Neutrophil (primary cell): ENCODE data around the gene KRT84.

Experiments used
- H3K27ac ChIP-seq: fragments of 200-600 bp; sonication (generic); 2 replicates; pipeline ENCODE4 v1.5.1; 2016; ENCODE audit warnings: mild to moderate bottlenecking, moderate library complexity
- H3K27me3 ChIP-seq: fragments of 200-600 bp; sonication (generic); 2 replicates; pipeline ENCODE4 v1.6.0; 2016; ENCODE audit warnings: mild to moderate bottlenecking
- H3K36me3 ChIP-seq: fragments of 200-600 bp; sonication (generic); 2 replicates; pipeline ENCODE4 v1.5.1; 2017
- H3K4me1 ChIP-seq, 2 experiments: fragments of 200-600 bp in 1 of 2; sonication (generic) in 1 of 2; 1 replicate in 1 of 2; 2 replicates in 1 of 2; pipeline versions ENCODE4 v1.5.1 to v1.6.1; 2013 to 2016; ENCODE audit warnings: low read depth in 1 of 2, low read length in 1 of 2, mild to moderate bottlenecking in 1 of 2, moderate library complexity in 1 of 2; ENCODE audit not compliant: control insufficient read depth in 1 of 2, insufficient read depth in 1 of 2
- H3K4me3 ChIP-seq, 2 experiments: fragments of 200-600 bp in 1 of 2; sonication (generic) in 1 of 2; 1 replicate in 1 of 2; 2 replicates in 1 of 2; pipeline ENCODE4 v1.5.1; 2013 to 2016; ENCODE audit warnings: low read depth in 1 of 2, low read length in 1 of 2, mild to moderate bottlenecking in 1 of 2, moderate library complexity in 1 of 2
- H3K9me3 ChIP-seq: fragments of 200-600 bp; sonication (generic); 2 replicates; pipeline ENCODE4 v1.5.1; 2016
- CTCF ChIP-seq: fragments of 200-600 bp; sonication (generic); IDR thresholded peaks from 2 replicates; pipeline ENCODE4 v1.5.1; 2016; ENCODE audit warnings: antibody characterized with exemption

KRT84 gene

GRCh38 chr12:52385226-52385702 lies at the start of gene KRT84:
KRT84 (minus strand) TSS chr12:52385652; CDS start chr12:52385585, 67 bp downstream.
- no peaks in the 10 kb centered on the region for H3K4me1 ChIP-seq

GRCh38 chr12:52434760-52435530 lies 49.5 kb upstream of the KRT84 start:
- H3K4me1 ChIP-seq, result no peaks in the 10 kb centered on the region
- no peaks in the 10 kb centered on the region for H3K36me3 ChIP-seq
- no peak for TF ChIP-seq CTCF
- no peaks in the 10 kb centered on the region for H3K9me3 ChIP-seq
- peaks cover 5% of the 10 kb centered on the region for H3K27me3 ChIP-seq
- H3K4me3 ChIP-seq, result no peak overlapping the region
- no peak overlapping the region for H3K27ac ChIP-seq

More at GRCh38 chr12:52385226-52385702, at the start of gene KRT84:
- Histone ChIP-seq H3K27me3 (peaks cover 34% of the 10 kb centered on the region), H3K9me3 (no peaks in the 10 kb centered on the region), H3K27ac (no peak within 1 kb of the TSS), H3K36me3 (no peaks in the 10 kb centered on the region), H3K4me3 (no peak within 1 kb of the TSS)
- TF ChIP-seq CTCF, result no peak

- Histone ChIP-seq H3K4me3 (no peak within 1 kb of the TSS), H3K27ac (no peak within 1 kb of the TSS), H3K27me3 (peaks cover 5% of the 10 kb centered on the region), H3K4me1 (no peaks in the 10 kb centered on the region), H3K9me3 (no peaks in the 10 kb centered on the region), H3K36me3 (no peaks in the 10 kb centered on the region)
- TF ChIP-seq CTCF, result no peak
These were observed 48.8 kb upstream of the KRT84 start, which contains the start of gene KRT75 for GRCh38 chr12:52434081-52434733. KRT75 (minus strand) TSS chr12:52434371; CDS start chr12:52434304, 67 bp downstream.

- no peak overlapping the region for H3K27ac ChIP-seq
- no peak for TF ChIP-seq CTCF
- H3K4me1 ChIP-seq, result no peaks in the 10 kb centered on the region
- no peaks in the 10 kb centered on the region for H3K36me3 ChIP-seq
- peaks cover 5% of the 10 kb centered on the region for H3K27me3 ChIP-seq
- no peaks in the 10 kb centered on the region for H3K9me3 ChIP-seq
- H3K4me3 ChIP-seq, result no peak overlapping the region
These were observed 48.1 kb upstream of the KRT84 start for GRCh38 chr12:52433501-52434080.

- Histone ChIP-seq H3K4me1 (no peaks in the 10 kb centered on the region), H3K27me3 (peaks cover 5% of the 10 kb centered on the region), H3K9me3 (no peaks in the 10 kb centered on the region), H3K36me3 (no peaks in the 10 kb centered on the region), H3K27ac (no peak overlapping the region), H3K4me3 (no peak overlapping the region)
- TF ChIP-seq CTCF, result no peak
These were observed 47.2 kb upstream of the KRT84 start for GRCh38 chr12:52432559-52433207.
